Measurements from ENCODE around the gene CSNK1A1. TPM values are rescaled to one million over a fixed set of nuclear protein-coding genes. Genes with fewer than 3 reads are reported as not detected.

Gene CSNK1A1
- total RNA-seq, 1 donor from 2014 or later, result 335 TPM

- peaks cover 11% of the 10 kb centered on the region for H3K4me1 ChIP-seq
- no peak for TF ChIP-seq EZH2phosphoT487 (IDR thresholded peaks at IDR 0.05)
- no peak for TF ChIP-seq EZH2 (IDR thresholded peaks at IDR 0.05)
- TF ChIP-seq CTCF (IDR thresholded peaks at IDR 0.05), result no peak
Observed at GRCh38 chr5:149450199-149450598, 101.0 kb downstream of the CSNK1A1 start.

DNA sequence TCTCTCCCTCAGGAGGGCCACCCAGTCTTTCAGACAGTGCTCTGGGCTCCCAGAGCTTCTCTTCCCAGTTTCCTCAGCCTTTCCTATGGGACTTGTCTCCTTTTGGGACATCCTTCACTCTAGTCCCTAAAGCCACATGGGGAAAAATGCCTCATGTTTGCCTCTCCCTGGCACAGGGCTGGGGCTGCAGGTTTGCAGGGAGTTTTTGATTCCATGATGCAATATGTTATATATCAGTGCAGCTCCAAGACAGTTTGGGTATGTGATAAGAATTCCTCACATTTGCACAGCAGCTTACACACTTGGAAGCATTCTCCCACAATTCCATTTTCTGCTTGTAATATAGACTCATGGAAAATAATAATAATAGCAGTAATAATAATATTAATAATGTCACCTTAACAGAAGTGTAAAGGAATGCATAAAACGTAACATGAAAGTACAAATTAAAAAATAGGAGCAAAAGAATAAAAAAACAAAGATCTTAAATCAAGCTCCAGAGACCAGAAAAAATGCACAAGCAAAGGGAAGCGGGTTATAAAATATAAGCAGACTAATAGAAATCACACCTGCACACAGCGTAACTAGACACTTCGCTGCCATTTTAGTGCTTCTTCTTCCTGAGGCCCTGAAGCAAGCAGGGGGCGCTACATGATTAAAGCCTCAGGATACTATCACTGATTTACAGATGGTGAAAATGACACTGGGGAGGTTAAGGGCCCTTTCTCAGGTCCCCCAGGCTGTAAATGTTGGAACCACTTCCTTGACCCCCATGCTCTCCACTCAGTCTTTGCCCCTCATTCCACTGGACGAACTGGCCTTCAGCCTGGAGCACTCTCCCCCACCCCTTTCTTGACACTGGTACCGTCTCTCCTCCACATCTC lies 102.2 kb downstream of the CSNK1A1 start:
- H3K4me3 Mint-ChIP-seq, result no peak overlapping the region
- H3K36me3 Mint-ChIP-seq, result no peaks in the 10 kb centered on the region
- peak overlapping the region; percentile 37 for H3K27ac Mint-ChIP-seq

More at GRCh38 chr5:149450199-149450598, 101.0 kb downstream of the CSNK1A1 start:
- H3K4me1 Mint-ChIP-seq, result peaks cover 39% of the 10 kb centered on the region
- no peak overlapping the region for H3K27ac Mint-ChIP-seq
- no peaks in the 10 kb centered on the region for H4K20me1 ChIP-seq (ENCODE audit: low read depth)
- H3K9ac ChIP-seq, result no peak overlapping the region
- H3K9me3 Mint-ChIP-seq, result no peaks in the 10 kb centered on the region
- H3F3A ChIP-seq (ENCODE audit: low read depth), result peaks cover 12% of the 10 kb centered on the region
- no peaks in the 10 kb centered on the region for H3K27me3 ChIP-seq
- no peak overlapping the region for H3K4me3 Mint-ChIP-seq
- DNase-seq (ENCODE audit: low spot score), result no peak
- no peak overlapping the region for H2AFZ ChIP-seq (replicated peaks)
- no peak overlapping the region for H3K4me2 ChIP-seq
- no peaks in the 10 kb centered on the region for H3K36me3 ChIP-seq
- H3K4me3 ChIP-seq, result no peak overlapping the region
- no peaks in the 10 kb centered on the region for H3K9me3 ChIP-seq (ENCODE audit: low read depth)
- H3K36me3 Mint-ChIP-seq, result no peaks in the 10 kb centered on the region
- no peaks in the 10 kb centered on the region for H3K79me2 ChIP-seq (ENCODE audit: low read depth)
- peaks cover 4% of the 10 kb centered on the region for H3K27me3 Mint-ChIP-seq (ENCODE audit: insufficient read depth, low read depth)
- no peak overlapping the region for H3K27ac ChIP-seq

GRCh38 chr5:149448431-149448830 lies 102.8 kb downstream of the CSNK1A1 start:
- no peak for DNase-seq (ENCODE audit: low spot score)
- no peak for TF ChIP-seq CTCF (IDR thresholded peaks at IDR 0.05)
- TF ChIP-seq EZH2phosphoT487 (IDR thresholded peaks at IDR 0.05), result no peak
- no peak for TF ChIP-seq EZH2 (IDR thresholded peaks at IDR 0.05)
- Mint-ChIP-seq H3K27me3 (ENCODE audit: insufficient read depth, low read depth) (peaks cover 8% of the 10 kb centered on the region), H3K27ac (peak overlapping the region; percentile 37), H3K9me3 (no peaks in the 10 kb centered on the region), H3K4me3 (no peak overlapping the region), H3K4me1 (peaks cover 44% of the 10 kb centered on the region), H3K36me3 (no peaks in the 10 kb centered on the region)
- Histone ChIP-seq H3K9me3 (ENCODE audit: low read depth) (no peaks in the 10 kb centered on the region), H4K20me1 (ENCODE audit: low read depth) (no peaks in the 10 kb centered on the region), H3K27me3 (no peaks in the 10 kb centered on the region), H3K4me2 (no peak overlapping the region), H3K36me3 (no peaks in the 10 kb centered on the region), H3K9ac (no peak overlapping the region), H3K27ac (no peak overlapping the region), H3K4me1 (peaks cover 15% of the 10 kb centered on the region), H3K79me2 (ENCODE audit: low read depth) (no peaks in the 10 kb centered on the region), H3K4me3 (no peak overlapping the region), H3F3A (ENCODE audit: low read depth) (peaks cover 19% of the 10 kb centered on the region), H2AFZ (replicated peaks) (no peak overlapping the region)

More for the DNA sequence above, 102.2 kb downstream of the CSNK1A1 start:
- Mint-ChIP-seq H3K27me3 (ENCODE audit: insufficient read depth, low read depth) (peaks cover 8% of the 10 kb centered on the region), H3K4me1 (peaks cover 44% of the 10 kb centered on the region), H3K9me3 (no peaks in the 10 kb centered on the region)
- TF ChIP-seq EZH2 (IDR thresholded peaks at IDR 0.05) (no peak), CTCF (IDR thresholded peaks at IDR 0.05) (peak; percentile 62), EZH2phosphoT487 (IDR thresholded peaks at IDR 0.05) (no peak)
- Histone ChIP-seq H3K27ac (no peak overlapping the region), H3F3A (ENCODE audit: low read depth) (peaks cover 14% of the 10 kb centered on the region), H3K9ac (no peak overlapping the region), H4K20me1 (ENCODE audit: low read depth) (no peaks in the 10 kb centered on the region), H3K79me2 (ENCODE audit: low read depth) (no peaks in the 10 kb centered on the region), H3K36me3 (no peaks in the 10 kb centered on the region), H2AFZ (replicated peaks) (peak overlapping the region; percentile 55), H3K9me3 (ENCODE audit: low read depth) (no peaks in the 10 kb centered on the region), H3K4me3 (no peak overlapping the region), H3K27me3 (no peaks in the 10 kb centered on the region), H3K4me2 (no peak overlapping the region), H3K4me1 (peaks cover 15% of the 10 kb centered on the region)
- DNase-seq (ENCODE audit: low spot score), result peak; percentile 64
